DMS153 treated with DMSO at 0.1 percent for 48 hours (cell line): ENCODE data around the gene RTP1.
"Not testable (repeated sequence)": the region's sequence is repeated elsewhere in the genome, so short reads cannot be mapped to it uniquely, and the experiment has no call there.

Experiments used
- DNase-seq: peaks from one replicate; lab custom pipeline; 2025; ENCODE audit not compliant: unreplicated experiment; lab: John Stamatoyannopoulos, UW

Gene RTP1, protein sequence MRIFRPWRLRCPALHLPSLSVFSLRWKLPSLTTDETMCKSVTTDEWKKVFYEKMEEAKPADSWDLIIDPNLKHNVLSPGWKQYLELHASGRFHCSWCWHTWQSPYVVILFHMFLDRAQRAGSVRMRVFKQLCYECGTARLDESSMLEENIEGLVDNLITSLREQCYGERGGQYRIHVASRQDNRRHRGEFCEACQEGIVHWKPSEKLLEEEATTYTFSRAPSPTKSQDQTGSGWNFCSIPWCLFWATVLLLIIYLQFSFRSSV

DNA sequence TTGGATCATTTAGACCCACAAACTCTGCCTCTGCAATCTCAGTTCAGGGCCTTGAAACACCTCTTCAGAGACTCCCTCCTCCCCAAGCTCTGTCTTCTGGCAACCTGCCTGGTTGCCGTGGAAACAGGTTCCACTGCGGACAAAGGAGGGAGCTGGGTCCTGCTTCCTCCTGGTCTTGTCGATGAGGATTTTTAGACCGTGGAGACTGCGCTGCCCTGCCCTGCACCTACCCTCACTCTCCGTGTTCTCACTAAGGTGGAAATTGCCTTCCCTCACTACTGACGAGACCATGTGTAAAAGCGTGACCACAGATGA lies at the start of gene RTP1:
Gene RTP1, plus strand, starts transcription at position 152 of the 315 bp plus-strand sequence. Its CDS starts 30 bp downstream, at position 182.
- DNase-seq, result no peak

DNA sequence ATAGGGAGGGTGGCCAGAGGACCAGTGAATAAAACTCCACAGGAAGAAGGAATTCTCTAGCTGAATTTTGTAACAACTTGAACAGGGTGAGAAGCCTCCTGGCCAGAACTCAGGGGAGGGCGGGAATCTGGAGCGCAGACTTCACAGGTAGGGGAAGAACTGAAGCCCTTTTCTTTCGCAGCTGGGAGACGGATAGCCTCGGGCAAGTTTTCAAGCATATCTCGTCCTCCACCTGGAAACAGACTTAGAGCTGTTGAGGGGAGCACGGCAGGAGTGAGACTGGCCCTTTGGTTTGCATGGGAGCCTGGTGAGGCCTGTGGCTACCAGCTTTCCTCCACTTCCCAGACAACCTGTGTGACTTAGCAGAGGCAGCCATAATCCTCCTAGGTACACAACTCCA lies 47.1 kb upstream of the RTP1 start:
- DNase-seq, result no peak

- DNase-seq, result no peak
Measured at GRCh38 chr3:187150599-187150998, 46.7 kb upstream of the RTP1 start.

DNA sequence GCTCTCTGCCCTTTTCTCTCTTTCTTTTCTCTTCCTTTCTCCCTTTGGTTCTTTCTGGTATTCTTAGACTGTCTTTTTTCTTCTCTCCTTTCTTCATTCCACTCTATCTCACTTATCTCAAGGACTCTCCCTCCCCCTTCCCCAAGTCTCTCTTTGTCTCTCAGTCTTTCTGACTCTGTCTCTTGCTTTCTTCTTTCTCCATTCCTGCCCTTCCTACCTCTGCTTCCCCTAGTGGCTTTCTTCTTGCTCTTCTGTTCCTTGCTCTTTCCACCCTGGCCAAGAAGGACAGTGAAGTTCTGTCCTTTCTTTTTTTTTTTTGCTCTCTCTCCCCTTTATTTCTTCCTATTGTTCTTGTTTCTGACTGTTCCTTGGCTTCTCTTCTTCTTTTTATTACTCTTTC lies 35.7 kb upstream of the RTP1 start:
- DNase-seq, result no peak

DNA sequence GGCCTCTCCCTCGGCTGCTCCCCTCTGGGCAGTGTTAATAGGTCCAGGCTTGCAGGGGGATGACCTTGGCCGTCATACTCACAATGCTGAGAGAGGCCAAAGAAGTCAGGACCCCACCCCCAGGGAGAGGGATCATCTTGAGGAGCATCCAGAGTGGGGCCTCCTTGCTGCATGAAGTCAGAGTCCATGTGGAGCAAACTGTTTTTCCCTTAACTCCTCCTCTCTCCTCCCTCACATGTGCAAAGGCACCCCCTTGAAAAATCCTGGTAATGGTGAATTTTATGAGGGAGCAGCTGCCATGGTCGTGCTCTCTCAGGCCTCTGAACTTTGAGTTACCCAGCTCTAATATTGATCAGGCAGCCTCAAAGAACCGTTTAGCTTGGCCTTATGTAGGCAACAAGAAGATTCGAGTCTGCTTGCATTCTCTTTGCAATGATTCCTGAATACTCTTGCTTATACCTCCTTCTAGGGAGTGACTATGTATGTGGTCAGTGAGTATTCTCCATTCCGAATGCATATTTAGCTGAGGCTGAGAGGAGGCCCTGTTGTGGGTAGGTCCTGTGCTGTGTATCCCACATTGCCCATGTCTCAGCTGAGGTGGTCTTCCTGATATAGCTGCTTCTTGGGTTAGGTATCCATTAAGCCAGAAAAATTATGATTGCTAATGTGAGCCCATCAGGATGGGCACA lies 34.9 kb upstream of the RTP1 start:
- no peak for DNase-seq

- DNase-seq, result peak; percentile 48
Measured at GRCh38 chr3:187165144-187165543, 32.1 kb upstream of the RTP1 start.

DNA sequence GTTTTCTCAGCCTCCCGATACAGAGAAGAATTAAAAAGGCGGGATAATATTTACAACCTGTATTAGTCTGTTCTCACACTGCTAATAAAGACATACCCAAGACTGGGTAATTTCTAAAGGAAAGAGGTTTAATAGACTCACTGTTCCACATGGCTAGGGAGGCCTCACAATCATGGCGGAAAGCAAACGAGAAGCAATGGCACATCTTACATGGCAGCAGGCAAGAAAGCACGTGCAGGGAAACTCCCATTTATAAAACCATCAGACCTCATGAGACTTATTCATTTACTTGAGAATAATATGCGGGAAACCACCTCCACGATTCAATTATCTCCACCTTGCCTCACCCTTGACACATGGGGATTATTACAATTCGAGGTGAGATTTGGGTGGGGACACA lies 30.5 kb upstream of the RTP1 start:
- no peak for DNase-seq

DNA sequence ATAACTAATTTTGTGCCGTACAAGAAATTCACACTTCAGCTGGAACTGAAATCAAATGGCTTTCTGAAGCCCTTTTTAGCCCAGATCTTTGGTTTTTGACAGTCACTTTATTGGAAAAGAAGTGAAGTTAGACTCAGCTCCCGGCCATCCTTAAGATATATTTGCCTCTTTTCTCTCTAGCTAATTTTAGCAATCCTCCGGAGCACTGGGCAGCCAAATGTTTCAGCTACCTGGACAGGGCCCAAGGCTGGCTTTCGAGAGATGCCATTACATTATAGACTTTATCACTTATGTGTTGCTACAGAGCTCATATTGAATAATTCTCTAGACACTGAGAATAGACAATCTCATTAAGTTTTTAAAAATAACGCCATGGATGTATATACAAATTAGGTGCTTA lies 29.5 kb upstream of the RTP1 start:
- DNase-seq, result no peak

- no peak for DNase-seq
Measured at GRCh38 chr3:187169231-187169960, 27.9 kb upstream of the RTP1 start.

DNA sequence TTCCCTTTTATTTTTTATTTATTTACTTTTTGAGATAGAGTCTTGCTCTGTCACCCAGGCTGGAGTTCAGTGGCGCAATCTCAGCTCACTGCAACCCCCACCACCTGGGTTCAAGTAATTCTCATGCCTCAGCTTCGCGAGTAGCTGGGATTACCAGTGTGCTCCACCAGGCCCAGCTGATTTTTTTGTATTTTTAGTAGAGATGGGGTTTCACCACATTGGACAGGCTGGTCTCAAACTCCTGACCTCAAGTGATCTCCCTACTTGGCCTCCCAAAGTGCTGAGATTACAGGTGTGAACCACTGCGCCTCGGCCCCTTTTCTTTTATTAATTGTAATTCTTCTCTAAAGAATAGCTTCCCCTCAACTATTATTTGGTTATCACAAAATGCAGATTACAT lies 26.4 kb upstream of the RTP1 start:
- DNase-seq, result not testable (repeated sequence)

GRCh38 chr3:187172929-187173328 lies 24.4 kb upstream of the RTP1 start:
- DNase-seq, result no peak

- DNase-seq, result no peak
Measured at GRCh38 chr3:187181454-187182170, 15.7 kb upstream of the RTP1 start.

DNA sequence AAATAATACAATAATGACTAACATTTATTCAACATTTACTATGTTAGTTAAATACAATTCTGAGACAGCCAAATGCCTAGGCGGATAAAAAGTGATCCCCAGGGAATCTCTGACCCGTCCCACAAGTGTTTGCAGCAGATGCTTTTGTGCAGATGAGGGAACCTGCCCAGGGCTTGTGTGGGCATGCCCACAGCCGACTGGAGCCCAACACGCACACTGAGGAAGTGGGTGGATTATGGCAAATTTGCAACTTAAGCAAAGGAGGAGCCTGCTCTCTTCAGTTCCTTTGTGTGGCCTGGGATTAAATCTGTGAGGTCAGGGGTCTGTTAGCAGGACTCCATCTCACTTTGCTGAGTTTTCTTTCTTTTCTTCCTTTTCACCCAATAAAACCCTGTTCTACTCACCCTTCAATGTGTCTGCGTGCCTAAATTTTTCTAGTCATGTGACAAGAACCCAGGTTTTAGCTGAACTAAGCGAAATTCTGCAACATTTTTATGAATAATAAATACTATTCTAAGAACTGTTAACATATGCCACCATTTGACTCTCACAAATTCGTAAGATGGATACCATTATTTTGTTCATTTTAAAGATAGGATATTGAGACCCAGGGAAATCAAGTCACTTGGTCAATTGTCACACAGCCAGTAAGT lies 13.9 kb upstream of the RTP1 start:
- DNase-seq, result peak; percentile 29

GRCh38 chr3:187183903-187184302 lies 13.4 kb upstream of the RTP1 start:
- no peak for DNase-seq

DNA sequence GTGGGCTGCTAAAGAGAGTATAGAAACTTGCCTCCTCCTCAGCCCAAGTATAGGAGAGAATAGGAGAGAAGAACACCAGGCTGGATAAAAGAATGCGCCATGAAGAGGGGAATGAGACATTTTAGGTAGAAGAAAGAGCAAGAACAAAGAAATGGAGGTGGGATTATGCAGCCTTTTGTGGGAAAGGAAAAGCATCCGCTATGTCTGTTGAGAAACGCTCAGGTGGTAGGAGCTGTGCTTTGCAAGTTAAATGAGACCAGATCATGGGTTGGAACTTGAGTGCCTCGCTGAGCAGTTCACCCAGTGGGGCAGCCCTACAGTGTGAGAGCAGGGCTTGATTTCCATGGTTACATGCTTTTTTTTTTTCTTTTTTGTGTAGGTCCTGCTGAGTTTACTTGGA lies 11.5 kb upstream of the RTP1 start:
- no peak for DNase-seq

GRCh38 chr3:187186375-187186774 lies 10.9 kb upstream of the RTP1 start:
- DNase-seq, result no peak

- DNase-seq, result no peak
Measured at GRCh38 chr3:187186801-187187421, 10.4 kb upstream of the RTP1 start.

DNA sequence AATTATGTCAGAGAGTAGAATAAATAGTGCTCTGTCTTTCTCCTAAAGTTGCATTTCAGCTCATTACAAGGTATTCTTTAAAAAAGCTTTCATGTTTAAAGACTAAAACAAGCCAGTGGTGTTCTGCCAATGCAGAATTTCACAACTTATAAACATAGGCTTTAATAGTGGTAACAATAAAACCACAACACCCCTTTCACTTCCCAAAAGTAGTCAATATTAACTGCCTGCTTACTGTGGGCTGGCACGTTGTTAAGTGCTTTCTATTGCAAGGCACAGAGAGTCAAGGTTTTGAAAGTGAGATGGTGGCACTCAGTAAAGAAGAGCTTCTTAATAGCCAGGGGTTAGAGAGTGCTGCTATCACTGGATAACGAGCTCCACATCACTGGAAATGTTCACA lies 8.4 kb upstream of the RTP1 start:
- no peak for DNase-seq

GRCh38 chr3:187191271-187191670 lies 6.0 kb upstream of the RTP1 start:
- no peak for DNase-seq

DNA sequence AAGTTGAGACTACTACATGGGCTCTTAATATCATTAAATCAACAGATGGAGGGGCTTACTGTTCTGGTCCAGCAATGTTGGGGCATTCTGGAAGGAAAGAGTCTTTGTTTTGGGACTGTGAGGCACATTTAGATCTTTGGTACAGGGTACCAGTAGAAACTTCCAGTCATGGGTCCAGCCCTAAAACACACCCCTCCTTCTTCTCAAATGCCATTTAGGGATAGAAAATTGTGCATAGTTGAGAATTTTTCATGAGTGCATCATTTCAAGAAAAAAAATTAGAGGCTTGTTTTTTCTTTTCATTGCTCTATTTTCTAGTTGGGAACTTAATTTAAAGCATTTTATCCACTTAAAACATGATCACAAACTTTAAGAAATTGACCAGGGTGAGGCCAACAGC lies 4.1 kb upstream of the RTP1 start:
- no peak for DNase-seq
